ENCODE measurements around the gene STPG2. TPM values are rescaled to one million over a fixed set of nuclear protein-coding genes. Genes with fewer than 3 reads are reported as not detected.

Gene STPG2
- total and polyA plus RNA-seq, 10 of the 15 experiments (the other 5 are each of a cell fraction or from before 2014, with no cell fraction given) = 0.13 to 0.24 TPM; not detected in 8

GRCh38 chr4:97845758-97846157 is 297.5 kb downstream of the STPG2 start (continued):
- TF ChIP-seq NBN (IDR thresholded peaks at IDR 0.05) (no peak), POLR2AphosphoS5 (IDR thresholded peaks at IDR 0.05; ENCODE audit: low read length) (no peak), BCL3 (IDR thresholded peaks at IDR 0.05; ENCODE audit: borderline replicate concordance, insufficient read depth, low read depth, low read length, poor library complexity, severe bottlenecking) (no peak), FOXM1 (IDR thresholded peaks at IDR 0.05; ENCODE audit: low read depth, low read length) (no peak), RELB (IDR thresholded peaks at IDR 0.05; ENCODE audit: low read depth) (no peak), RUNX3 (IDR thresholded peaks at IDR 0.05; ENCODE audit: low read length) (no peak)

- intact Hi-C loops (cut with micrococcal nuclease; ENCODE audit: unreplicated experiment) = no loop called here
These were observed 301.8 kb downstream of the STPG2 start for GRCh38 chr4:97841512-97841911.

More at GRCh38 chr4:97841512-97841911, 301.8 kb downstream of the STPG2 start:
- DNase-seq (ENCODE audit: low read depth, low spot score) = no peak
- no peak overlapping the region for H3K4me3 ChIP-seq
- no peak for ATAC-seq
- no peak for TF ChIP-seq PRDM15 (CRISPR knock-in tag; IDR thresholded peaks at IDR 0.05)
- TF ChIP-seq BCL11A (IDR thresholded peaks at IDR 0.05; ENCODE audit: low read depth, low read length) = no peak
- no peak for TF ChIP-seq NFYB (IDR thresholded peaks at IDR 0.05; ENCODE audit: insufficient read depth, low read depth, low read length)
- TF ChIP-seq CHD4 (IDR thresholded peaks at IDR 0.05) = no peak
- TF ChIP-seq ZBTB33 (IDR thresholded peaks at IDR 0.05) = no peak
- no peak for TF ChIP-seq CBX5 (IDR thresholded peaks at IDR 0.05; ENCODE audit: low read depth)
- TF ChIP-seq PAX8 (IDR thresholded peaks at IDR 0.05) = no peak
- TF ChIP-seq NR2C1 (IDR thresholded peaks at IDR 0.05) = no peak
- POLR2A ChIA-PET = no interaction called here
- no peak for FAIRE-seq
- CTCF ChIA-PET = interaction anchor here (0.6 to 1.0 kb wide), 2 partner anchors 25 to 95 kb away, joined by 3 read pairs; no protein-coding TSS in a partner anchor
- in situ Hi-C loops (cut with MboI) = no loop called here
- H2AFZ ChIP-seq (ENCODE audit: control insufficient read depth, low read depth, low read length) = no peak overlapping the region
- H3K27me3 ChIP-seq (replicated peaks in 1 of 2; ENCODE audit: control insufficient read depth in 2 of 2, insufficient read depth in 2 of 2, low read length in 1 of 2) = no peaks in the 10 kb centered on the region
- H3K36me3 ChIP-seq (ENCODE audit: control insufficient read depth in 2 of 2, insufficient read depth in 2 of 2, low read length in 1 of 2) = no peaks in the 10 kb centered on the region
- 77% methylated on average over 1 of the region's 1 CpG for WGBS (ENCODE audit: insufficient coverage, insufficient replicate concordance, low lambda C conversion rate, missing lambda C conversion rate)
- BruUV-seq (replicated peaks) = no TSS peak
- H3K4me1 ChIP-seq (ENCODE audit: control insufficient read depth, insufficient read depth, low read length) = no peaks in the 10 kb centered on the region
- H3K9me3 ChIP-seq (replicated peaks; ENCODE audit: control insufficient read depth, insufficient read depth, low read length) = no peaks in the 10 kb centered on the region
- SMC1A ChIA-PET (ENCODE audit: uncharacterized antibody, unreplicated experiment) = no interaction called here
- H3K27ac ChIP-seq (ENCODE audit: control insufficient read depth, insufficient read depth) = no peak overlapping the region
- H4K20me1 ChIP-seq (ENCODE audit: control insufficient read depth, insufficient read depth) = no peaks in the 10 kb centered on the region
- no peak overlapping the region for H3K4me2 ChIP-seq (ENCODE audit: control insufficient read depth, insufficient read depth)
- no peak overlapping the region for H3K9ac ChIP-seq (ENCODE audit: control insufficient read depth, insufficient read depth, low read length)
- no peaks in the 10 kb centered on the region for H3K79me2 ChIP-seq (ENCODE audit: control insufficient read depth, insufficient read depth, low read length)
- RAD21 ChIA-PET (ENCODE audit: unreplicated experiment) = no interaction called here
